Loucy (cell line): ENCODE results near the gene LPGAT1.

Experiments
- EZH2phosphoT487 ChIP-seq: fragments of 200-600 bp; IDR thresholded peaks from 2 replicates; pipeline ENCODE4 v1.6.1; 2018; ENCODE audit warnings: antibody characterized with exemption, mild to moderate bottlenecking, moderate library complexity, borderline replicate concordance
- TF ChIP-seq, protein P1 (sequence below): fragments of 200-600 bp; sonication (generic); conservative IDR thresholded peaks from 2 replicates; pipeline ENCODE4 v1.5.1; 2014; ENCODE audit warnings: mild to moderate bottlenecking, antibody characterized with exemption, low read length

GRCh38 chr1:211741788-211742187 lies 88.8 kb downstream of the LPGAT1 start:
- TF ChIP-seq, protein P1, sequence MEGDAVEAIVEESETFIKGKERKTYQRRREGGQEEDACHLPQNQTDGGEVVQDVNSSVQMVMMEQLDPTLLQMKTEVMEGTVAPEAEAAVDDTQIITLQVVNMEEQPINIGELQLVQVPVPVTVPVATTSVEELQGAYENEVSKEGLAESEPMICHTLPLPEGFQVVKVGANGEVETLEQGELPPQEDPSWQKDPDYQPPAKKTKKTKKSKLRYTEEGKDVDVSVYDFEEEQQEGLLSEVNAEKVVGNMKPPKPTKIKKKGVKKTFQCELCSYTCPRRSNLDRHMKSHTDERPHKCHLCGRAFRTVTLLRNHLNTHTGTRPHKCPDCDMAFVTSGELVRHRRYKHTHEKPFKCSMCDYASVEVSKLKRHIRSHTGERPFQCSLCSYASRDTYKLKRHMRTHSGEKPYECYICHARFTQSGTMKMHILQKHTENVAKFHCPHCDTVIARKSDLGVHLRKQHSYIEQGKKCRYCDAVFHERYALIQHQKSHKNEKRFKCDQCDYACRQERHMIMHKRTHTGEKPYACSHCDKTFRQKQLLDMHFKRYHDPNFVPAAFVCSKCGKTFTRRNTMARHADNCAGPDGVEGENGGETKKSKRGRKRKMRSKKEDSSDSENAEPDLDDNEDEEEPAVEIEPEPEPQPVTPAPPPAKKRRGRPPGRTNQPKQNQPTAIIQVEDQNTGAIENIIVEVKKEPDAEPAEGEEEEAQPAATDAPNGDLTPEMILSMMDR = no peak
- TF ChIP-seq EZH2phosphoT487 = no peak
